ENCODE measurements around the gene AGXT.

Gene AGXT

DNA sequence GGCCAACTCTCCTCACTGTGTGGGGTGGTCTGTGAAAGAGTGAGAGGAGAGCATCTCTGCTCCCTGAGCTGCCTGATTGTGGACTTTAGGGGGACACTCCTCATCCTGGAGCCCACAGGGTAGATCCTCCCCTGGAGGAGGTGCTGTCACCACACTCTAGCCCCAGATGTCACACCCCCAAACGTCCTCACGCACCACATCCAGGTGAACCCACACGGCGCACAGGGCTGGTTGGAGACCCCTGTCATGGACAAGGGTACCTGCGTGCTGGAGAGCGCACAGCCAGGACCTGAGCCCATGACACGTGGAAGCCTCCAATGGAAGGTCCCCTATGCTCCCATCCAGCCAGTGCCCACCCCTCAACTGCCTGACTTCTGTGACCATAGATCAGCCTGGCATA lies 10.5 kb downstream of the AGXT start:
- H3K4me1 ChIP-seq (ENCODE audit: control insufficient read depth, insufficient read depth, low read length): no peaks in the 10 kb centered on the region; the same call in 1 of the 2 replicates
- H3K27me3 ChIP-seq (ENCODE audit: control insufficient read depth, insufficient read depth, low read length): no peaks in the 10 kb centered on the region
- no peak overlapping the region for H3K27ac ChIP-seq (ENCODE audit: low read depth, low read length)
- H3K36me3 ChIP-seq (ENCODE audit: control insufficient read depth, insufficient read depth, low read length): no peaks in the 10 kb centered on the region
- no peak overlapping the region for H3K4me3 ChIP-seq (ENCODE audit: low read depth, low read length)
- H3K9ac ChIP-seq (ENCODE audit: low read length): no peak overlapping the region
- H3K9me3 ChIP-seq (ENCODE audit: control insufficient read depth, insufficient read depth, low read depth, low read length): no peaks in the 10 kb centered on the region

DNA sequence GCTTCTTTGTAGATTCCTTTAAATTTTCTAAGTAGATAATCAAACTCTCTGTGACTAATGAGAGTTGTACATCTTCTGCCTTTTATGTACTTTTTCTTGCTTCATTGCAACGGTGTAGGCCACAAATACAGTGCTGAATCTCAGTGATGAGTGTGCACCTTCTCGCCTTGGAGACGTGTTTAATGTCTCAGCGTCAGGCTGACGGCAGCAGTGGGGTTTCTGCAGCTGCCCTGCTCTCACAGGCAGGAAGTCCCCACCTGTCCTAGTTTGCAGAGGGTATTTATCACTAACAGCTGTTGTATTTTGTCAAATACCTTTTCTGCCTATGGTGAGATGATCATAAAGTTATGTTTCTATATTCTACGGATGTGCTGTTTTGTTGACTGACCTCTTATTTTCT lies 13.3 kb downstream of the AGXT start:
- no peak overlapping the region for H3K27ac ChIP-seq (ENCODE audit: low read depth, low read length)
- H3K36me3 ChIP-seq (ENCODE audit: control insufficient read depth, insufficient read depth, low read length): no peaks in the 10 kb centered on the region
- no peaks in the 10 kb centered on the region for H3K4me1 ChIP-seq (ENCODE audit: control insufficient read depth, insufficient read depth, low read length)
- H3K9ac ChIP-seq (ENCODE audit: low read length): no peak overlapping the region
- H3K9me3 ChIP-seq (ENCODE audit: control insufficient read depth, insufficient read depth, low read depth, low read length): no peaks in the 10 kb centered on the region
- H3K4me3 ChIP-seq (ENCODE audit: low read depth, low read length): no peak overlapping the region
- no peaks in the 10 kb centered on the region for H3K27me3 ChIP-seq (ENCODE audit: control insufficient read depth, insufficient read depth, low read length)

DNA sequence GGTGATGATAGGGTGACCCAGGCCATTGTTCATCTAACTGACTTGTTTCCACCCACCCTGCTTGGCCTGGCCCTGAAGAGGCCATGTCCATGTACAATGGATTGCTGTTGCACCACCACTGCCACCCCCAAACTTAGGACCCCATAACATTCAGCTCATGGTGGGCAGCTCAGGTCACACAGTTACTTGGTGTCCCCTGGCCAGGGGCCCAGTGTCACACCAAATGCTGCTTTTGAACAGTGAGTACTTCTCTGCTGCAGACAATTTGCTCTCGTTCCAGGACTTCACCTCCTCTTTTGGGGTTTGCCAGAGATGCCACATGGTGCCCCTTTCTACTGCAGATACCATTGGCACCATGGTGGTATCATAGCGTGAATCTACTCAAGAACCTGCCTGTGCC lies 15.6 kb downstream of the AGXT start:
- Histone ChIP-seq H3K27ac (ENCODE audit: low read depth, low read length) (no peak overlapping the region), H3K4me3 (ENCODE audit: low read depth, low read length) (no peak overlapping the region), H3K36me3 (ENCODE audit: control insufficient read depth, insufficient read depth, low read length) (no peaks in the 10 kb centered on the region), H3K9me3 (ENCODE audit: control insufficient read depth, insufficient read depth, low read depth, low read length) (no peaks in the 10 kb centered on the region), H3K27me3 (ENCODE audit: control insufficient read depth, insufficient read depth, low read length) (no peaks in the 10 kb centered on the region), H3K4me1 (ENCODE audit: control insufficient read depth, insufficient read depth, low read length) (no peaks in the 10 kb centered on the region; the same call in 1 of the 2 replicates), H3K9ac (ENCODE audit: low read length) (no peak overlapping the region)

DNA sequence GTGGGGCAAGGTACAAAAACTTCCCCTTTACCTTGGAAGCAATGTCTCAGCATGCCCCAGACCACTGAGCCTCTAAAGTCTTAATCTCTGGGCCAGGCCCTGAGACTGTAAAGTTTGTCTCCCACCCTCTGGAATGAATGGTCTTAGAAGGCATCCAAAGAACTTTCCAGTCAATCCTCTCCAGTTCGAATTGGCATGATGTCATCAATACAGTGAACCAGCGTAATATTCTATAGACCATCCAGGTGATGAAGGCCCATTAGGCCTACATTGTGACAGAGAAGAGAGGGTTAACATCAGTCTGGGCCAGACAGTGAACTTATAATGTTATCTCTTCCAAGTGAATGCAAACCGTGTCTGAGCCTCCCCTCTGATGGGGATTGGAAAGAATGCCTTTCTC lies 16.1 kb downstream of the AGXT start:
- H3K9ac ChIP-seq (ENCODE audit: low read length): no peak overlapping the region
- H3K27me3 ChIP-seq (ENCODE audit: control insufficient read depth, insufficient read depth, low read length): no peaks in the 10 kb centered on the region
- no peak overlapping the region for H3K4me3 ChIP-seq (ENCODE audit: low read depth, low read length)
- H3K4me1 ChIP-seq (ENCODE audit: control insufficient read depth, insufficient read depth, low read length): no peaks in the 10 kb centered on the region; the same call in 1 of the 2 replicates
- H3K9me3 ChIP-seq (ENCODE audit: control insufficient read depth, insufficient read depth, low read depth, low read length): no peaks in the 10 kb centered on the region
- H3K27ac ChIP-seq (ENCODE audit: low read depth, low read length): no peak overlapping the region
- no peaks in the 10 kb centered on the region for H3K36me3 ChIP-seq (ENCODE audit: control insufficient read depth, insufficient read depth, low read length)

DNA sequence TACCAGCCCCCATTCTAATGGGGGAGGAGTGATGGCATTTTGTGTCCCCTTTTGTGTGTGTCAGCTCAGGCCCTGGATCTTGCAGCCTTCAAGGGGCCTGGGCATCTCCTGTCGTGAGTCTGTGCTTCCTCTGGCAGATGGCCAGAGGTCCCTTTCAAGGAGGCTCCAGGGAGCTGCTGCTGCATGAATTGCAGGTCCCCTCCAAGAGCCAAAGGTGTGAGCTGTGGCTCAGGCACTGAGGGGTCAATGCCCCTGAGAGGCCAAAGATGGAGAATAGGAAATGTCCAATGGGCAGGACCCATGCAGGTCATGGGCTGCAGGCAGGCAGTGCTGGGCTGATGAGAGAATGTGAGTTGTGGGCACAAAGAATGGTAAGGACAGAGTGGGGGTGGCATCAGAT lies 16.9 kb downstream of the AGXT start:
- Histone ChIP-seq H3K4me3 (ENCODE audit: low read depth, low read length) (no peak overlapping the region), H3K9ac (ENCODE audit: low read length) (no peak overlapping the region), H3K4me1 (ENCODE audit: control insufficient read depth, insufficient read depth, low read length) (no peaks in the 10 kb centered on the region; the same call in 1 of the 2 replicates), H3K36me3 (ENCODE audit: control insufficient read depth, insufficient read depth, low read length) (no peaks in the 10 kb centered on the region), H3K27me3 (ENCODE audit: control insufficient read depth, insufficient read depth, low read length) (no peaks in the 10 kb centered on the region), H3K9me3 (ENCODE audit: control insufficient read depth, insufficient read depth, low read depth, low read length) (no peaks in the 10 kb centered on the region), H3K27ac (ENCODE audit: low read depth, low read length) (no peak overlapping the region)

DNA sequence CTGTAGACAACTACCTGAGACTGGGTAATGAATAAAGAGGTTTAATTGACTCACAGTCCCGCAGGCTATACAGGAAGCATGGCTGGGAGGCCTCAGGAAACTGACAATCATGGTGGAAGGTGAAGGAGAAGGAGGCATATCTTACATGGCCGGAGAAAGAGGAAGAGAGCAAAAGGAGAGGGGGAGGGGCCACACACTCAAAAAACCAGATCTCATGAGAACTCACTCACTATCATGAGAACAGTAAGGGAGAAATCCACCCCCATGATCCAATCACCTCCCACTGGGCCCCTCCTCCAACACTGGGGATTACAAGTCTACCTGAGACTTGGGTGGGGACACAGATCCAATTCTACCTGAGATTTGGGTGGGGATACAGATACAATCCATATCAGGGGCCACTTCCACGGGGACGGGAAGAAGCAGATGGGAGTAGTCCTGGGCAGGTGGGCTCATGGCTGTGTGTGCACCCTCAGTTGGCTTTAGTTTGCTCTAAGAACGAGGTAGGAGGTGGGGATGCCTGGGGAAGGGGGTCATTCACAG lies 17.5 kb downstream of the AGXT start:
- Histone ChIP-seq H3K36me3 (ENCODE audit: control insufficient read depth, insufficient read depth, low read length) (no peaks in the 10 kb centered on the region), H3K27ac (ENCODE audit: low read depth, low read length) (no peak overlapping the region), H3K27me3 (ENCODE audit: control insufficient read depth, insufficient read depth, low read length) (no peaks in the 10 kb centered on the region), H3K4me1 (ENCODE audit: control insufficient read depth, insufficient read depth, low read length) (no peaks in the 10 kb centered on the region; the same call in 1 of the 2 replicates), H3K9me3 (ENCODE audit: control insufficient read depth, insufficient read depth, low read depth, low read length) (no peaks in the 10 kb centered on the region), H3K9ac (ENCODE audit: low read length) (no peak overlapping the region), H3K4me3 (ENCODE audit: low read depth, low read length) (no peak overlapping the region)

DNA sequence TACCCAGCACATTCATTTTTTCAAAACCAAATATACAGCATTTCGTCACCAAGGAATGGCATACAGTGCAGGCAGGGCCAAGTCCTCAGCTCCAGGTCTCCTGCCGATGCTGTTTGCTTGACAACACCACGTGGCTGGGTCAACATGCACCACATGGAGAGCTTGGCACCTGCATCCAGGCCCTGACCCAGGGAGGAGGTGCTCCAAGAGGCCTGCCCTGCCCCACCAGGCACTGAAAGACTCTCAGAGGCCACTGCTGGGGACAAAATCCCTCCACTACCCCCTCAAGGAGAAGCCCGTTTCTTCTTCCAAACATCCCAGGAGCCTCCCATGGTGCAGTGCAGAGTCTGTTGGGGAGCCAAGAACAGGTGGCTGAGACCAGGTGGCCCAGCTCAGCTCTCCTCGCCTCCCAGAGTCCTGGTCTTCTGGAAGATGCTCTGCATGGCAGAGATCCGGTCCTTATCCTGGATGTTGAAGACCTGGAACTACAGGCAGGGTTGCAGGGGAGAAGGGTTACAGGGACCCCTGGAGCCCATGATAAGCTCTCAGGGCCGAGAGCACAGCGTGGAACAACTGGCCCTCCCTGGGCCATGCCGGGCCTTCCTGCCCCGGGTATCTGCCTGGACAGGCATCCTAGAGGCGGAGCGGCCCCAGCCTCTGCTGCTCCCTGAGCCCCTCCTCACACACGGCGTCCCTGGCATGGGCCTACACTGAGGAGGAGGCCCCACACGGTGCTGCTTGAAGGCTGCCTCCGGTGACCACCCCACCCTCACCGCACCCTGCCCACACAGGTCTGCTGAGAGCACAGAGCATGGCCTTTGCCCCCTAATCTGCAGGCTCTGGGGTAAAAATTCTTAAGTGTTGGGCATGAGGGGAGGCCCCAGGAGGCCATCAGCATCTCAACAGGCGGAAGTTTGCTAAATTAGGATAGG lies 18.3 kb downstream of the AGXT start:
- no peaks in the 10 kb centered on the region; the same call in 1 of the 2 replicates for H3K4me1 ChIP-seq (ENCODE audit: control insufficient read depth, insufficient read depth, low read length)
- H3K9ac ChIP-seq (ENCODE audit: low read length): no peak overlapping the region
- H3K27ac ChIP-seq (ENCODE audit: low read depth, low read length): no peak overlapping the region
- no peak overlapping the region for H3K4me3 ChIP-seq (ENCODE audit: low read depth, low read length)
- H3K9me3 ChIP-seq (ENCODE audit: control insufficient read depth, insufficient read depth, low read depth, low read length): no peaks in the 10 kb centered on the region
- no peaks in the 10 kb centered on the region for H3K36me3 ChIP-seq (ENCODE audit: control insufficient read depth, insufficient read depth, low read length)
- no peaks in the 10 kb centered on the region; the same call in 1 of the 2 replicates for H3K27me3 ChIP-seq (ENCODE audit: control insufficient read depth, insufficient read depth, low read length)

DNA sequence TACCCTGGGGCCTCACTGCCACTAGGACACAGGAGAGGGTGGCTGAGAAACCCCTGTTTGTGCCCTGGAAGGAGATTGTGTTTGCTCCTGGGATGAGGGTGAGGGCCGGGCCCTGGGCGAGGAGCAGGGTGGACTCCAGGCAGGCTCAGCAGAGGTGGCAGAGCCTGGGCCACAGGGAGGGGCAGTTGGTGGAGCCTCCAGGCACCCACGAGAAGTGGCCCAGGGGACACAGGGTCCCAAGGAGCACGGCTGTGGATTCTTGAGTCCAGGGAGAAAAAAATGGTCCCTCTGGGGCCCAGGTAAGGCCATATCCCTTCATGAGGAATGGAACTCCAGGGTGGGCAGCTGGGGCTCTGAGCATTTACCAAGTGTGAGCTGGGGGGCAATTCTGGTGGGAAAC lies 19.0 kb downstream of the AGXT start:
- H3K27ac ChIP-seq (ENCODE audit: low read depth, low read length): no peak overlapping the region
- H3K27me3 ChIP-seq (ENCODE audit: control insufficient read depth, insufficient read depth, low read length): no peaks in the 10 kb centered on the region; the same call in 1 of the 2 replicates
- no peaks in the 10 kb centered on the region; the same call in 1 of the 2 replicates for H3K4me1 ChIP-seq (ENCODE audit: control insufficient read depth, insufficient read depth, low read length)
- H3K4me3 ChIP-seq (ENCODE audit: low read depth, low read length): no peak overlapping the region
- no peaks in the 10 kb centered on the region for H3K36me3 ChIP-seq (ENCODE audit: control insufficient read depth, insufficient read depth, low read length)
- H3K9ac ChIP-seq (ENCODE audit: low read length): no peak overlapping the region
- no peaks in the 10 kb centered on the region for H3K9me3 ChIP-seq (ENCODE audit: control insufficient read depth, insufficient read depth, low read depth, low read length)

DNA sequence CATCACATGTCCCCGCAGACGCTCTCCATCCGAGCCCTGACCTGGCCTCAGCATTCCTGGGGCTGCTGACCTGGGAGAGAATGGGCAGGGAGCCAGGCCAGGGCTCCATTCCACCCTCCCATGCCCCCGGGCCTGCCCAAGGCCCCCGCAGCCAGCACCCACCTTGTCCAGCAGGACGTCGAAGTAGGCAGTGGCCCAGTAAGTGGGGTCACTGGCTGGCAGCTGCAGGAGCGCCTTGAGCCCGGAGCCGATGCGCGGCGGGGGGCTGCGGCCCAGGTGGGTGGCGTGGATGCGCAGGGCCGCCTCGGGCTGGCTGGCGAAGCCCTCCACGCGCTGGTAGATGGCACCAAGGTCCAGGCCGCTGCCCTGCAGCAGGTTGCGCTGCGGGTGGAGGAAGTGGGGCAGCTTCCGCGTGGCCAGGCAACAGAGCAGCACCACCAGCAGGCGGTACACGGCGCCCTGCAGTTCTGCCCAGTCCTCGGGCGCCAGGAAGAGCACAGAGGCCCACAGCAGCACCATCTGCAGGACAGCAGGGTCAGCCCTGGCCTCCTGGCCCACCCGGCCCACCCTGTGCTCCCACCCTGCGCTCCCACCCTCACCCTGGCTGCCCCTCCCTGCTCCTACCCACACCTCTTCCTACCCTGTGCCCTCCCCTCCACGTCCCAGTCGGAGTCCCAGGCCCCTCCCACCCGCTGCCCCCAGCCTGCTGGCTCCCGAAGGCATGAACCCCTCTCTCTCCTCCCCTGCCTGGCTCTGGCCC lies 19.7 kb downstream of the AGXT start:
- H3K27ac ChIP-seq (ENCODE audit: low read depth, low read length): no peak overlapping the region
- H3K27me3 ChIP-seq (ENCODE audit: control insufficient read depth, insufficient read depth, low read length): no peaks in the 10 kb centered on the region; the same call in 1 of the 2 replicates
- no peaks in the 10 kb centered on the region for H3K36me3 ChIP-seq (ENCODE audit: control insufficient read depth, insufficient read depth, low read length)
- H3K9ac ChIP-seq (ENCODE audit: low read length): no peak overlapping the region
- H3K4me3 ChIP-seq (ENCODE audit: low read depth, low read length): no peak overlapping the region
- H3K4me1 ChIP-seq (ENCODE audit: control insufficient read depth, insufficient read depth, low read length): peaks cover 2% of the 10 kb centered on the region
- H3K9me3 ChIP-seq (ENCODE audit: control insufficient read depth, insufficient read depth, low read depth, low read length): no peaks in the 10 kb centered on the region

DNA sequence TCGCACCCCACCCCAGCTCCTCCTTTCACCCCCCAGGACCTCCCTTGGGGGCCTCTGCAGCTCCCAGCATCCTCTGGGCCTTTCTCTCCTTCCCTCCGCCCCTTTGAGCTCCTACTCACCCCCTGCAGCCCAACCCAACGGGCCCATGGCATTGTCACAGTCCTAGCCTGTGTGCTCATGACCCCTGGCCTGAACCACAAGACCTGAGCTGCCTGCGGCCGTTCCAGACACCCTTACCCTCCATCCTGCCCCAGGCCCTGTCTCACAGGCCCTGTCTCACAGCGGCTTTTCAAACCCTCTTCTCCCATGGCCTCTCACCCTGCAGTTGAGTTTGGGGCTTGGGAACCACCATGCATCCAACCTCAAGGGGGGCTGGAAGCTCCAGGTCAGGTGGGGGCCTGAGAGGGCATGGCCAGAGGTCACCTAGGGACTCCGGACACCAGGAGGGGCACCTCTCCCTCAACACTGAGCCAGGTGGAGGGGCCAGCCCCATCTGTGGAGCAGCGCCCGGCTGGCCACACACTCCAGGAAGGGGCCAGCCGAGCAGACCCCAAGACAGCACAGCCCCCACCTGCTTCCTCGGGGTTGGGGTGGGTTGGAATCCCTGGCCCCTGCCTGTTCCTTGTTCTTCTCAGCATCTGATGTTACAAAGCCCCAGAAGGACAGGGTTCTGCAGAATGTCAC lies 20.4 kb downstream of the AGXT start:
- Histone ChIP-seq H3K9ac (ENCODE audit: low read length) (no peak overlapping the region), H3K27ac (ENCODE audit: low read depth, low read length) (no peak overlapping the region), H3K4me3 (ENCODE audit: low read depth, low read length) (no peak overlapping the region), H3K36me3 (ENCODE audit: control insufficient read depth, insufficient read depth, low read length) (no peaks in the 10 kb centered on the region), H3K9me3 (ENCODE audit: control insufficient read depth, insufficient read depth, low read depth, low read length) (no peaks in the 10 kb centered on the region), H3K27me3 (ENCODE audit: control insufficient read depth, insufficient read depth, low read length) (no peaks in the 10 kb centered on the region; the same call in 1 of the 2 replicates), H3K4me1 (ENCODE audit: control insufficient read depth, insufficient read depth, low read length) (peaks cover 9% of the 10 kb centered on the region)

All from HUES6 (cell line).